Panc1 (cell line): Measurements from ENCODE around the gene MOBP. TPM values are rescaled to one million over a fixed set of nuclear protein-coding genes. Genes with fewer than 3 reads are reported as not detected.

ENCODE experiments used
- total RNA-seq: library from RNA; stranded (reverse); gene quantifications from one replicate; pipeline ENCODE4 v1.2.1, GENCODE V29; 2021; ENCODE audit not compliant: unreplicated experiment

The MOBP gene
- total RNA-seq, 1 experiment from 2014 or later: not detected

Other genes starting within 250 kb of the MOBP start
- not detected for gene CX3CR1, start 187.6 kb upstream of the MOBP start, total RNA-seq
- not detected for gene CCR8, start 138.0 kb upstream of the MOBP start, total RNA-seq
- gene SLC25A38, start 84.3 kb upstream of the MOBP start, total RNA-seq: 21.5 TPM
- gene RPSA, start 61.0 kb upstream of the MOBP start, total RNA-seq: 856 TPM